Glomerular endothelial cell (primary cell): Measurements from ENCODE around the gene CSGALNACT2. TPM values are rescaled to one million over a fixed set of nuclear protein-coding genes. Genes with fewer than 3 reads are reported as not detected.

Source experiments
- DNase-seq: peaks from one replicate; pipeline ENCODE4 v3.0.0-alpha.2; 2011; ENCODE audit warnings: low read depth, low spot score; ENCODE audit errors: extremely low read depth
- total RNA-seq: library from RNA; depleted of rRNA; stranded (reverse); fragments of >200 nt; gene quantifications from 2 replicates; pipeline ENCODE4 v1.2.3, GENCODE V29; 2015

CSGALNACT2 gene
- total RNA-seq, 1 donor from 2014 or later, result 28.6 TPM

DNA sequence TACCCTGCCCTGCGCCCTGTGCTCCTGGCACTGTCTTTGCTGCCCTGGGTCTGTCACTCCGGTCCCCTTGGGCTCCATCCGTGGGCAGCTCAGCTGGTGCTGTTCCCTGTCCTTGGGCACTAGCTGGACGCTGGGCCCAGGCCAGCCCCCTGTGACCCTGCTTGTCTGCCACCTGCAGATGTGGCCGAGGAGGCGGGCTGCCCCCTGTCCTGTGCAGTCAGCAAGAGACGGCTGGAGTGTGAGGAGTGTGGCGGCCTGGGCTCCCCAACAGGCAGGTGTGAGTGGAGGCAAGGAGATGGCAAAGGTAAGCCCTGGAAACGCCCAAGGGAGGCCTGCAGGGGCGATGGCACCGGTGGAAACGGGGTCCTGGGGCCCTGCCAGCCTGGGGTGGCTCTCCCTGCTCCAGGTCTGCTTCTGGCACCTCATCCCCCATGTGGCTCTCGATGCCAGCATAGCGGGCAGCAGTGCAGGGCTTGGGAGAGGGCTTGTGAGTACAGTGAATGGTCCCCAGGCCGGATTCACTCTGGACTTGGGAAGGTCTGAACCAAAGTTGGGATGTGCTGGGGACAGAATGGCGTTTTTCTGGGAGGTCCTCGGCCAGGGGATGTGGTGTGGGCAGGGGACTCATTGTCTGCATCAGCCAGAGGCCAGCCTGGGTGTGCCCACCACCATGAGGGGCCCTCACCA, 26.2 kb upstream of the CSGALNACT2 start:
- DNase-seq, result no peak

DNA sequence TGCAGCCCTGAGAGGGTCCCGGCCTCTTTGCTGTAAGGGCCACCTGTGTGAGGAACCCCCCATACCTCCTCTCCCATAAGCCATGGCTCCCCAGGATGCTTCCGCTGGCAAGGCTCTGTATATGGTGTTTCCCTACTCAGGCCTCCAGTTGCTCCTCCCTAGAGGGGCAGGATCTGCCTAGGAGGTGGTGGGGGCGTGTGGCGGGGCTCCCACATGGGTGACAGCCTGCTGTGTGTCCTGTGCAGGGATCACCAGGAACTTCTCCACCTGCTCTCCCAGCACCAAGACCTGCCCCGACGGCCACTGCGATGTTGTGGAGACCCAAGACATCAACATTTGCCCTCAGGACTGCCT, 25.7 kb upstream of the CSGALNACT2 start:
- DNase-seq, result no peak

DNA sequence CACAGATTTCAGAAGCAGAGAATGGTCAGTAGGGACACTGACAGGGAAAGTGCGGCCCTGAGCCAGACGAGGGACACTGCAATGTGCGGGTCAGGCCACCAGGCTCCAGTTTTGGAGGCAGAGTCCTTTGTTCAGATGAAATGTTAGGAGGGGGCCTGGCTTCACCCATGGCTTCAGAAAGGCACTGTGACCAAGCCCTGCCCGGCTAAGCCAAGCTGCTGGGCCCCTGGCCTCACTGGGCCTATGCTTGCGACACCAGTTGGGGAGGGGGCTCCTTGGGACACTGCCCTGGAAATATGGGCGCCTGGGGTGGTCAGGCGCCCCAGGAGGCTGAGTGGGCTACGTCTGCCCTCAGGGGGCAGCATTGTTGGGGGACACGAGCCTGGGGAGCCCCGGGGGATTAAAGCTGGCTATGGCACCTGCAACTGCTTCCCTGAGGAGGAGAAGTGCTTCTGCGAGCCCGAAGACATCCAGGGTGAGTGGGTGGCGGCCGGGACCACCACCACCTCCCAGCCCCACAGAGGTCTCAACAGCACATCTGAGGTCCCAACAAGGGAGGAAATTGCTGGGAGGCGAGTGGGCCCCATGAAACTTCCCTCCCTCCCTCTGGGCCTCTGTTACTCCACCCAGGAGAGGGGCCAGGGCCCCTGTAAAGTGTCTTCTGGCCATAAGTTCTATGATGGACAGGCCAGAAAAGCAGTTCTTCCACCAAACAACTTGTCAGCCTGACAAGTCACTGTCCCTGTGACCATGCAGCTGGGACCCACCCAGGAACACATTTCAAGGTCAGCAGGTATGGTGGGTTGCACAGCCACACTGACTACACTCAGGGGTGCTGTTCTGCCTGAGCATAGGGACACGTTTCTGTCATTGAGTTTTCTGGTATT, 24.8 kb upstream of the CSGALNACT2 start:
- no peak for DNase-seq

DNA sequence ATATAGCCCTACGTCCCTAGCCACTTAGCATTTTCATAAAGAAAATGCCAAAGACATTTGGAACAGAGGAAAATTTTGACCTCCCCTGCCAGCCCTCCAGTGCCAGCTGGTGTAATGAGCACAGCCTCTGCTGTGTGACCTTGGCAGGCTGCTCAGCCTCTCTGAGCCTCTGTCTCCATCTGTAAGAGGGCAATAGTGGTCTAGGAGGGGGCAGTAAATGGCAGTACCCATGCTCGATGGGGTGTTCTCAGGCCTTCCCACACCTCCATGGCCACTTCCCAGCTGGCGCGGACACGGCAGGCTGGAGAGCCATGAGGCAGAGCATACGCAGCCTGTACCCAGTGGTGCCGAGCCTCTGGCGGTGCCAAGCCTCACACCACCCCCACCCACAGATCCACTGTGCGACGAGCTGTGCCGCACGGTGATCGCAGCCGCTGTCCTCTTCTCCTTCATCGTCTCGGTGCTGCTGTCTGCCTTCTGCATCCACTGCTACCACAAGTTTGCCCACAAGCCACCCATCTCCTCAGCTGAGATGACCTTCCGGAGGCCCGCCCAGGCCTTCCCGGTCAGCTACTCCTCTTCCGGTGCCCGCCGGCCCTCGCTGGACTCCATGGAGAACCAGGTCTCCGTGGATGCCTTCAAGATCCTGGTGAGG, 24.0 kb upstream of the CSGALNACT2 start:
- DNase-seq, result no peak

DNA sequence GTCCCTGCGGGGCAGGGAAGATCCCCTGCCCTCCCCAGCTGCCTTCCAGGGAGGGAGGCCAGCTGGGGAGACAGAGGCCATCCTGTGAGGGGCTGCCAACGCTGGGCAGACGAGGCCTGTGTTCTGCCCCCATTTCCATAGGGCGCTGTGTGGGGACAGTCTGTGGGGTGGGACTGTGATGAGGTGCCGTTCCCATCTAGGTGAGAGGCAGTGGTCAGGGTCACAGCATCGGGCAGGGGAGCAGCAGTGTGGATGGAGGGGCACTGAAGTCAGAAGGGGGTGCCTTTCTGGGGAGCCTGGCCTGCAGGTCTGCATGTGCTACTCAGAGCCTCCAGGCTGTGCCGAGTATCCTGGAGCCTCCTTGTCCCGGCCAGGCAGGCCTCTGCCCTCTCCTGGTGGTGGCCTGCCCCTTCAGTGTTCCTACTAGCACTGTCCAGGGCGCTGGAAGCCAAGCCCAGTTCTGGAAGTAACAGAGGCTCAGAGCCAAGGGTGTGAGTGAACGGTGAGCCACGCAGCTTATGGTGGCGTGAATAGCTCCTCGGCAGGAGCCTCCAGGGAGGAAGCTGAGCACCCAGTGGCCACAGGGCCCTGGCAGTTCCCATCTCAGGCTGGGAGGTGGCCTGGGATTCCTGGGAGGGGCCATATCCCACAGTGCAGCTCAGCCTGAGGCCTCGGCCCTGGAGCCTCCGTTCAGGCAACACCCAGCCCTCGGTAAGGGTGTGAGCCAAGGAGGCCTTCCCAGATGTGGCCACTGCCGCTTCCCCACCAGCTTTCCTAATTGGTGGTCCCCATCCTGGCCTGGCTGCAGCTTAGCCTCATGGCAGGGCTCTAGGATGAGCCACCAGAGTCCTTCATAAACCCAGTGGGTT, 23.3 kb upstream of the CSGALNACT2 start:
- DNase-seq, result no peak

DNA sequence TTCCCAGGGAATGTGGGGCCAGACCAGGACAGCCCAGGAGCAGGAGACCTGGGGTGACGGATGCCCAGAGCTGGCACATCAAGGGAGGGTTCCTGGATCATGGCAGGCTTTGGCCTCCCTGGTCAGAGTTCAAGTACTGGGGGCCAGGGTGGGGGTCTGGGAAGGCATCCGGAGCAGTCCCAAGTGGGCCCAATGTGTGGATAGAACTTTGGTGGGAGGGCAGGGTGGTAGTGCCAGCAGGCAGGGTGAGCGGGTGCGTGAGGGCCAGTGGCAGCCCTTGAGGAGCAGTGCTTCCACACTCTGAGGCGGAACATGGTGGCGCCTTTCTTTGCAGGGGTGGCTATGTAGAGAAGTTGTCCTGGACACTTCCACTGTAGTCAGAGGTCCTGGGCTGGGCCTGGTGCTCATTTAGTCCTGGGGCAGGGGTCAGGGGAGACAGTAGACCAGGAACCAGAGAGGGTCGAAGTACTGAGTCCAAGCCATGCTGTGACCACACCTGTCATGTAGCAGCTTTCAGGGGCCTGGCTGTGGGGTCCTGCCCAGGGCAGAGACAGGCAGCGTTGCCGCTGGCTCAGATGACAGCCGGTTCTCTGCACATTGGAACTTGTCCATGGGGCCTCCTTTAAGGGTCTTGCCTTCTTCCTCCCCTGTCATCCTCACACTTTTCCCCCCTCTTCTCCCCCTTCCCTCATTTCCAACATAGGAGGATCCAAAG, 22.2 kb upstream of the CSGALNACT2 start:
- DNase-seq, result no peak

DNA sequence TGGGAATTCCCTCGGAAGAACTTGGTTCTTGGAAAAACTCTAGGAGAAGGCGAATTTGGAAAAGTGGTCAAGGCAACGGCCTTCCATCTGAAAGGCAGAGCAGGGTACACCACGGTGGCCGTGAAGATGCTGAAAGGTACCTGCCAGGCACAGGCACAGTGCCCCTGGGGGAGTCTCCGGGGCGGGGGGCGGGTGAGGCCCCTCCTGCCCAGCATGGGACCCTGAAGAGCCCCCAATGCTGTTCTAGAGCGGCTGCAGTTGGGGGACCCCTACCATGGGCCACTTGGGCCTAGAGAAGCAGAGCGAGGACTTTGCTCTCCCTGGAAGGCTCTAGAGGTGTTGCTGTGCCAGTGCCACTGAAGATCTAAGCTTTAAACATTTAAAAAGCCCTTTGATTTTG, 21.6 kb upstream of the CSGALNACT2 start:
- no peak for DNase-seq

DNA sequence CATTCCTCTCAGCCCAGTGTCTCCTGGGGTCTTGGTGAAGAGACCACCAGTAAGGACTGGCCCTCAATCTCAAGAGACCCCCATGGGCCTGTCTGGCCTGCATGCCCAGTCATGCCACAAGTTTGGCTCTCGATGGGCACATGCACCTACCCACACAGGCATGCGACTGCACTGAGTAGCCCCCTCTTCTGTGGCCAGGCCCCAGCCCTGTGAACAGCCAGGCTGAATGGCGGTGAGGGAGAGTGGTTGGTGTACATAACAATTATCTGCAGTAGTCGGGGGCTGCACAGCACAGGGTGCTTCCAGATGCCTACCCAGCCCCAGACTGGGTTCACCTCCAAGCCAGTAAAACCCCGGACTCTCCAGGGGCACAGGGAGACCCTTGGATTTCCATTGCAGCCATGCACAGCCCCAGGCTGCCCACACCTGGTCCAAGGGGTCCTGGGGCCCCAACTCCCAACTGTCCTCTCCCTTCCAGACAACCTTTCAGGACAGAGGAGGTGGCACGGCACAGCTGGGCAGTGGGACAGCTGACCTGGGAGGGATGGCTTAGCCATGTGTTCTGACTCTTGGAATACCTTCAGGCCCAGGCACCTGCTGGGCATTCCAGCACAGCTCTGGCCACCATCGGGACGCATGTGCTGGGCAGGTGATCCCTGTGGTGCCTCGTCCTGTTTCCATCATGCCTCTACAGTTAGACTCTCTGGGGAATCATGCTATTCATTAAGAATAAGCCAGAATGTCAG, 21.0 kb upstream of the CSGALNACT2 start:
- no peak for DNase-seq

DNA sequence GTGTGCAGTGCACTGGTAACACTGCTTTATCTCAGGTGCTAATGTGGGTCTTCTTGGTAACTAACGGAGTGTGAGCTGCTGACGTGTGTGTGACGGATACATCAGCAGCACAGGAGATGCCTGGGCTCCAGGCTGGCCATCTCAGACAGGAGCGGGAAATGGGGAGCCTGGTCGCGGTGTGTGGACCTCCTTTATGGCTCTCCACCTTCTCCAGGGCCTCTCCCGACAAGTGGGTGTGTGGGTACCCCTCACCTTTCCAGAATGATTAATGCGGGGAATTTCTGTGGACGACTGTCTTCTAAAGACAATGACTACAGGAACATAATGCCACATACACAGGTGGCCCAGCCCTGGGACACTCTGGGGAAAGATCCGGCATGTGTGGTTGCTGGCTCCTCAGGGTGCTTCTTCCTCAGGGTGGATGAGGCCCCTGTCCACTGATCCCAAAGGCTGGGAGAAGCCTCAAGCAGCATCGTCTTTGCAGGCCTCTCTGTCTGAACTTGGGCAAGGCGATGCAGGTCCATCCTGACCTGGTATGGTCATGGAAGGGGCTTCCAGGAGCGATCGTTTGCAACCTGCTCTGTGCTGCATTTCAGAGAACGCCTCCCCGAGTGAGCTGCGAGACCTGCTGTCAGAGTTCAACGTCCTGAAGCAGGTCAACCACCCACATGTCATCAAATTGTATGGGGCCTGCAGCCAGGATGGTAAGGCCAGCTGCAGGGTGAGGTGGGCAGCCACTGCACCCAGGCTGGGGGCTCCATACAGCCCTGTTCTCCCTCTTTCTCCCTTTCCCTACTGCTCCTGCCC, 20.3 kb upstream of the CSGALNACT2 start:
- no peak for DNase-seq

DNA sequence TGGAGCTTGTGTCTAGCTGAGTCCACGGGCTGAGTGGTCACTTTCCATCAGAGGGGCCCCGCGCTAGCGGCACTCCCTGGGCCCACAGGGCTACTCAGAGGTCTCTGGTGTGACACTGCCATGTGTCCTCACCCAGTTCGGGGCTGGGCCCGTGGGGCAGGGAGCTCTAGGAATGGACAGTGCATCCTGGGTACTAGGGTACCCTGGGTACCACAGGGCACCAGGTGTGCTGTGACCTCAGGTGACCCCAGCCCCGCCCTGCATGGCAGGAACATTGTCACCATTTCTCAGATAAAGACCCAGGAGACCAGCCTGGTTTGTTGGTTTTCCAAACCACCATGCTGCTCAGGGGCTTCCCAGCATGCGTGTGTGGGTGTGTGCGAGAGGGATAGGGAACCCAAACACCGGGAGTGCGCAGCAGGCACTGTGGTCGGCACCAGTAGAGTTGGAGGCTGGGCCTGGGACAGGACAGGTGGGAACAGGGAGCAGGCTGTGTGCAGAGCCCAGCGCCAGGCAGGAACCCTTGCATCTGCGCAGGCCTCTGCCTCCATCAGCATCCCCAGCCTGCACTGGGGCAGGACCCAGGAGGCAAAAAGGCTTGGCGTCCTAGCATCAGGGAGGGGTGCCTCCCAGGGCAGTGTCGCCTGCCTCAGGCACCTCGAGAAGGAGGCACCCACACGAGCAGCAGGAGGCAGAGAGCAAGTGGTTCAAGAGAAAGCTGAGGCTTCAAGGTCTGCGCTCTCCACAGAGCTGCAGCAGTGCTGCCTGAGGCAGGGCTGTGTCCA, 19.4 kb upstream of the CSGALNACT2 start:
- no peak for DNase-seq

DNA sequence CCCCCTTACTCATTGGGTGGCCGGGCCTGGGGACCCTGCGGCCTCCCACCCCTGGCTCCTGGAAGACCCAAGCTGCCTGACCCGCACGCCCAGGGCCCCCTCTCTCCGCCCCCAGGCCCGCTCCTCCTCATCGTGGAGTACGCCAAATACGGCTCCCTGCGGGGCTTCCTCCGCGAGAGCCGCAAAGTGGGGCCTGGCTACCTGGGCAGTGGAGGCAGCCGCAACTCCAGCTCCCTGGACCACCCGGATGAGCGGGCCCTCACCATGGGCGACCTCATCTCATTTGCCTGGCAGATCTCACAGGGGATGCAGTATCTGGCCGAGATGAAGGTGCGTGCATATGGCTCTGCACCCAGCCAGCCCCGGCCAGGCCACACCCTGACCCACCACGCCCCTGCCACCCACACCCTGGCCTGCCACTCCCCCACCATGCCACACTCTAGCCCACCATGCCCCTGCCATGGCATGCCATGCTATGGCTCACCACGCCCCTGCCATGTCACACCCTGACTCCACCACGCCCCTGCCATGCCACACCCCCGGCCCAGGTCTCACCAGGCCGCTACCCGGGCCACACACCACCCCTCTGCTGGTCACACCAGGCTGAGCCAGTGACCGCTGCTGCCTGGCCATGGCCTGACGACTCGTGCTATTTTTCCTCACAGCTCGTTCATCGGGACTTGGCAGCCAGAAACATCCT, 18.7 kb upstream of the CSGALNACT2 start:
- no peak for DNase-seq

DNA sequence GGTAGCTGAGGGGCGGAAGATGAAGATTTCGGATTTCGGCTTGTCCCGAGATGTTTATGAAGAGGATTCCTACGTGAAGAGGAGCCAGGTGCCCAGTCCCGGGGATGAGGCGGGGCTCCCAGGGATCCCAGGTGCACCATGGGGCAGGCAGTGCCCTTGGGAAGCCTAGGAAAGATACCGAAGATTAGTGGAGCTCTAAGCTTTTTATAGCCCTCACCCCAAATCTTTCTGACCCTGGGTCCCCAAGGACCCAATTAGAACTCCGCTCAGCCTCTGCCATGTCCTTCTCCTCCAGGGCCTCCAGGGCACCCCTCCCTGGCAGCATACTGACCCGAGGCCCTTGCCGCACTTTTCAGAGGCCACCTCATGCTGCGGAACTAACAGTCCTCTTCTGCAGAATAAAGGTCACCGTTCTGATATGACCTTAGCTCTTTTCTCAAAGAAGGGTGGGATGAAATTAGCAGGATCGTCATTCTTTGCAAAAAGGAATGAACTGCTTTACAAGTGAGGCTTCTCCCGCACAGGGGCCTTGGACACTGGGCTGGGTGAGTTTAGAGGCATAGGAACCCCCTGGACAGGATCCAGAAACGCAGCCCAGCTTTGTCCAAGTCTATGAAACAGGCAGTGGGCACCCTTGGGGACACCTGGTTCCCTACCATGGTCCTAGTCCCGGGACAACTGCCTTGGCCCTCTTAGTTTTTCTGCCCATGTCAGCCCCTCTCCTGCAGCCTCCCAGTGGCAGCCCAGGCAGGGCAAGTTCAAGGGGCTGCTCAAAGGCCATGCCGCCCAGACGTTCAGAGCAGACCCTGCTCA, 17.9 kb upstream of the CSGALNACT2 start:
- no peak for DNase-seq

DNA sequence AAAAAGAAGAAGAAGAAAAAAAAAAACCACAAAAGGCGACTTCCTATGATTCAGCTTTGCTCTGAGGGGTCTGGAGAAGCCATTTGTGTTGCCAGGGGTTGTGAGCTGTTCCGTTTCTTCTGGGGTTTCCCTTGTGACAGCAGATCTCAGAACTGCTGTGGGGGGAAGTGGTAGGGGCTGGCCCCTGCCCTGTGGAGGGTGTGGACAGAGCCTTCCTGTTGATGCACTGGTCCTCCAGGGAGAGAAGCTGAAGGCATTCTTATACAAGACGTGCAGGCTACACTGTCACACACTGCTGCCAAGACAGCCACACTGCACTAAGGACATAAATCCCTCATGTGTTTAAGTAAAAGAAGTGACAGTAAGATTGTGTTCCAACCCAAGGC, 17.3 kb upstream of the CSGALNACT2 start:
- no peak for DNase-seq

DNA sequence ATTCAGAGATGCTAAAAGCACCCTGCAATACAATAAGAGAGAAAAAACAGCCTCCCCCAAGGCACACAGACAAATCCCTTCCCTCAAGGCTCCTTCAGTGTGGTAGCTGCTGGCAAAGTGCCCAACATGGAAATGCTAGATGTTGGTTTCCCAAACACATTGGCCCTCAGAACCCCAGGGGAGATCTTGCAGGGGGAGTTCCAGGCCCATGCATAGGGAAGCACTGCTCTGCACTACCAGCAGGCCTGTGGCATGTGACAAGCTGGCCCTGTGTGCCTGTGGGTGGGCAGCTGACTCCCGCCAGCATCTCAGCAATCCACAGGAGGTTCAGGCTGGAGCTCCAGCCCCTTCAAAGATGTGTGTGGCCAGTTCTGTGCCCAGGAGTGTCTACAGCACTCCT, 16.8 kb upstream of the CSGALNACT2 start:
- no peak for DNase-seq

DNA sequence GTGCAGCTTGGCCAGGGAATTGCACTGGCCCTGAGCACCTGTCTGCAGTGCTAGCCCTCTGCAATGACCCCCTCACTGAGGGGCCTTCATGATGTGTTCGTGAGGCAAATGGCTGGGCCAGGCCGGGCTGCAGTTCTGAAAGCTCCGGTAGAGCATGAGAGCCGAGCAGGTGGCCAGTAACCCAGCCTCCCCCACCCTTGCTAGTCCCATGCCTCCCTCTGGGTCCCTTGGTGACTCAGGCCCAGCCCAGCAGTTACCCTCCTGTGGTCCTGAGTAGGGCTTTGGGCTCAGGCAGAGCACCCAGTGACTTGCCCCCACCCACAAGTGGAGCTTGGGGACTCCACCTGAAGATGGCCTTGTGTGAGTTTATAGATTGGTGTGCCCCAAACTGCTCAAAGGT, 16.1 kb upstream of the CSGALNACT2 start:
- DNase-seq, result no peak

DNA sequence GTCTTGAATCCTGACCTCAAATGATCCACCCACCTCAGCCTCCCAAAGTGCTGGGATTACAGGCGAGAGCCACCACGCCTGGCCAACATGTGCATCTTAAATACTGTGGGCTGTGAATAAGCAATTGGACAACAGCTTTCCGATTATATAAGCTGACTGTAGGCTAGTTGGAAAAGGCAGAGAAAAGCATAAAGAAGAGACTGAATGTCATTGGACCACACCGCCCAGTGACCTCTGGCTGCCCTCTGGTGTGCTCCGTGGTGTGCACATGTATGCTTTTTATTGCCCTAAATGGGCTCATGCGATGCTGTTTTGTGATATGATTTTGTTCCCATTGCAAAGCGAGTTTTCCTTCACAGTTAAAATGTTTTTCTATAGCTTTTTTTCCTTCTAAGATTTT, 15.4 kb upstream of the CSGALNACT2 start:
- no peak for DNase-seq
